Gastrocnemius medialis (tissue), 4 donors: Measurements from ENCODE around the gene BNC2.

Source experiments
- POLR2A ChIP-seq, 2 donors: fragments of 450-650 bp; IDR thresholded peaks; one replicate each; pipeline ENCODE4 v1.6.1; 2017; ENCODE audit warnings: antibody characterized with exemption in 2 of 2, mild to moderate bottlenecking in 2 of 2, moderate library complexity in 2 of 2
- TF ChIP-seq, protein P1 (sequence below), 5 experiments: fragments of 450-650 bp in 3 of 5; fragments of 200-600 bp in 2 of 5; sonication (generic) in 2 of 5; IDR thresholded peaks in 4 of 5; conservative IDR thresholded peaks in 1 of 5; 1 replicate in 4 of 5; 2 replicates in 1 of 5; pipeline ENCODE4 v1.5.1; 2016 to 2019; ENCODE audit warnings: antibody characterized with exemption in 5 of 5, mild to moderate bottlenecking in 3 of 5, moderate library complexity in 3 of 5

DNA sequence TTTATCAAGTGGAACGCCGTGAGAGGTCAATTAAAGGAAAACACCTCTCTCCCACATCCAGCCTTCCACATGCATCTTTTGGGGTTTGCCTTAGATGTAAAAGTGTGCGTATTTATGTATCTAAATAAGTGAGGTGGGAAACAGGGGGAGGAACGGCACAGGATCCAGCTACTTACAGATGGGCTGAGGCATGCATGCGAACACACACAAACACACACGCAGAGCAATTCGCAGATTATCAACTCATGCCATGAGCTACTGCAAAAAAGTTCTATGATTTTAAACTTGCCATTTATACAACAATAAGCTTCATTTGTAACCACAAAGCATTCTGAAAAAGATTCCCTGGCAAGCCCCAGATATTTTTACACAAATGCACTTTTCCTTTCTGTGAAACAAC, 242.1 kb downstream of the BNC2 start:
- TF ChIP-seq, protein P1, sequence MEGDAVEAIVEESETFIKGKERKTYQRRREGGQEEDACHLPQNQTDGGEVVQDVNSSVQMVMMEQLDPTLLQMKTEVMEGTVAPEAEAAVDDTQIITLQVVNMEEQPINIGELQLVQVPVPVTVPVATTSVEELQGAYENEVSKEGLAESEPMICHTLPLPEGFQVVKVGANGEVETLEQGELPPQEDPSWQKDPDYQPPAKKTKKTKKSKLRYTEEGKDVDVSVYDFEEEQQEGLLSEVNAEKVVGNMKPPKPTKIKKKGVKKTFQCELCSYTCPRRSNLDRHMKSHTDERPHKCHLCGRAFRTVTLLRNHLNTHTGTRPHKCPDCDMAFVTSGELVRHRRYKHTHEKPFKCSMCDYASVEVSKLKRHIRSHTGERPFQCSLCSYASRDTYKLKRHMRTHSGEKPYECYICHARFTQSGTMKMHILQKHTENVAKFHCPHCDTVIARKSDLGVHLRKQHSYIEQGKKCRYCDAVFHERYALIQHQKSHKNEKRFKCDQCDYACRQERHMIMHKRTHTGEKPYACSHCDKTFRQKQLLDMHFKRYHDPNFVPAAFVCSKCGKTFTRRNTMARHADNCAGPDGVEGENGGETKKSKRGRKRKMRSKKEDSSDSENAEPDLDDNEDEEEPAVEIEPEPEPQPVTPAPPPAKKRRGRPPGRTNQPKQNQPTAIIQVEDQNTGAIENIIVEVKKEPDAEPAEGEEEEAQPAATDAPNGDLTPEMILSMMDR (IDR thresholded peaks at IDR 0.05 in 4 of 5, conservative IDR thresholded peaks at IDR 0.05 in 1 of 5): no peak
- no peak for TF ChIP-seq POLR2A (IDR thresholded peaks at IDR 0.05)
